OCI-LY7 (cell line): Measurements from ENCODE around the gene ZNF550. TPM values are rescaled to one million over a fixed set of nuclear protein-coding genes. Genes with fewer than 3 reads are reported as not detected.
"Not testable (repeated sequence)": the region's sequence is repeated elsewhere in the genome, so short reads cannot be mapped to it uniquely, and the experiment has no call there.

ENCODE experiments used
- BruUV-seq: library from RNA; stranded (reverse); fragments of 400-500 nt; replicated peaks from 2 replicates; lab custom pipeline; 2021; lab: Mats Ljungman, UMichigan
- CTCF ChIA-PET: fragments of 300-600 bp; sonication (Branson Sonifier 250); formaldehyde crosslinking; loops from one replicate; lab custom pipeline; 2022; ENCODE audit warnings: antibody characterized with exemption; ENCODE audit not compliant: unreplicated experiment; lab: Charles Lee
- POLR2A ChIA-PET: fragments of 300-600 bp; sonication (Branson Sonifier 250); formaldehyde crosslinking; loops from one replicate; lab custom pipeline; 2022; ENCODE audit warnings: antibody characterized with exemption; lab: Charles Lee
- DNase-seq: peaks from one replicate; pipeline ENCODE4 v3.0.0-alpha.2; 2015; ENCODE audit warnings: low spot score
- H2AFZ ChIP-seq: fragments of 200-600 bp; sonication (generic), shearing (Covaris generic); 2 replicates; pipeline ENCODE4 v1.6.1; 2014; ENCODE audit warnings: mild to moderate bottlenecking, antibody characterized with exemption, low read length, moderate library complexity
- H3K27ac ChIP-seq: fragments of 200-600 bp; sonication (generic); 2 replicates; pipeline ENCODE4 v1.5.1; 2014; ENCODE audit warnings: mixed run types, low read depth, mild to moderate bottlenecking, moderate library complexity, low read length, inconsistent platforms; ENCODE audit not compliant: poor library complexity, severe bottlenecking
- H3K36me3 ChIP-seq: fragments of 200-600 bp; sonication (generic); 2 replicates; pipeline ENCODE4 v1.6.1; 2014; ENCODE audit warnings: mild to moderate bottlenecking, antibody characterized with exemption, low read length, moderate library complexity, mixed read lengths; ENCODE audit not compliant: insufficient read depth
- H3K4me1 ChIP-seq: fragments of 200-600 bp; sonication (generic); 2 replicates; pipeline ENCODE4 v1.5.1; 2014; ENCODE audit warnings: mild to moderate bottlenecking, low read length; ENCODE audit not compliant: insufficient read depth, poor library complexity, severe bottlenecking
- H3K4me2 ChIP-seq: fragments of 200-600 bp; sonication (generic); 2 replicates; pipeline ENCODE4 v1.6.1; 2014; ENCODE audit warnings: mild to moderate bottlenecking, low read length
- H3K4me3 ChIP-seq: fragments of 200-600 bp; sonication (generic); 2 replicates; pipeline ENCODE4 v1.5.1; 2014; ENCODE audit warnings: mild to moderate bottlenecking, low read depth, low read length; ENCODE audit not compliant: poor library complexity, severe bottlenecking
- H3K79me2 ChIP-seq: fragments of 200-600 bp; sonication (generic); 2 replicates; pipeline ENCODE4 v1.6.1; 2016; ENCODE audit warnings: low read depth, mild to moderate bottlenecking, low read length, moderate library complexity, mixed read lengths; ENCODE audit not compliant: insufficient read depth
- H3K9me2 ChIP-seq: fragments of 200-600 bp; sonication (generic); 2 replicates; pipeline ENCODE4 v1.6.1; 2016; ENCODE audit warnings: mild to moderate bottlenecking, low read length, mixed read lengths; ENCODE audit not compliant: insufficient read depth
- H3K9me3 ChIP-seq: fragments of 200-600 bp; sonication (generic); 2 replicates; pipeline ENCODE4 v1.6.1; 2014; ENCODE audit warnings: mild to moderate bottlenecking, mixed run types, low read length, mixed read lengths
- H4K20me1 ChIP-seq: fragments of 200-600 bp; sonication (generic); 2 replicates; pipeline ENCODE4 v1.6.1; 2014; ENCODE audit warnings: mild to moderate bottlenecking, antibody characterized with exemption, low read length, moderate library complexity, mixed read lengths; ENCODE audit not compliant: insufficient read depth
- CTCF ChIP-seq: fragments of 200-600 bp; sonication (generic); conservative IDR thresholded peaks from 2 replicates; pipeline ENCODE4 v1.5.1; 2014; ENCODE audit warnings: mild to moderate bottlenecking, antibody characterized with exemption, low read length, moderate library complexity, mixed read lengths
- EZH2phosphoT487 ChIP-seq: fragments of 200-600 bp; sonication (generic); IDR thresholded peaks from 2 replicates; pipeline ENCODE4 v1.6.1; 2018; ENCODE audit warnings: low read depth, borderline replicate concordance, mild to moderate bottlenecking, mixed run types, antibody characterized with exemption, low read length, moderate library complexity, mixed read lengths
- intact Hi-C: fragments of 100-400 bp; cut with micrococcal nuclease; formaldehyde crosslinking; loops from one replicate; pipeline ENCODE4 v1.10.0; 2022; ENCODE audit not compliant: unreplicated experiment
- total RNA-seq, 2 experiments: library from RNA; depleted of rRNA in 1 of 2; stranded (reverse); fragments of >200 nt in 1 of 2; shearing (Covaris generic) in 1 of 2; gene quantifications; 2 replicates each; pipeline ENCODE4 v1.2.3, GENCODE V29; 2014 to 2022

The ZNF550 gene
- total RNA-seq, 2 experiments from 2014 or later = 6.3 to 6.8 TPM

- TF ChIP-seq EZH2phosphoT487 = no peak
- no peak for TF ChIP-seq CTCF
- ChIA-PET POLR2A (no interaction called here), CTCF (no interaction called here)
- BruUV-seq = no TSS peak
- Histone ChIP-seq H3K79me2 (no peaks in the 10 kb centered on the region), H3K4me2 (no peak overlapping the region), H3K9me2 (no peaks in the 10 kb centered on the region), H4K20me1 (no peaks in the 10 kb centered on the region), H3K4me1 (no peaks in the 10 kb centered on the region), H3K4me3 (no peak overlapping the region), H3K9me3 (0 out of 2 replicates have a peak, but pooled peaks cover 6% of the 10 kb centered on the region), H2AFZ (no peak overlapping the region), H3K27ac (no peak overlapping the region), H3K36me3 (peaks cover 65% of the 10 kb centered on the region)
- no peak for DNase-seq
- intact Hi-C loops = no loop called here
Observed at GRCh38 chr19:57506163-57506562, 53.5 kb downstream of the ZNF550 start.

DNA sequence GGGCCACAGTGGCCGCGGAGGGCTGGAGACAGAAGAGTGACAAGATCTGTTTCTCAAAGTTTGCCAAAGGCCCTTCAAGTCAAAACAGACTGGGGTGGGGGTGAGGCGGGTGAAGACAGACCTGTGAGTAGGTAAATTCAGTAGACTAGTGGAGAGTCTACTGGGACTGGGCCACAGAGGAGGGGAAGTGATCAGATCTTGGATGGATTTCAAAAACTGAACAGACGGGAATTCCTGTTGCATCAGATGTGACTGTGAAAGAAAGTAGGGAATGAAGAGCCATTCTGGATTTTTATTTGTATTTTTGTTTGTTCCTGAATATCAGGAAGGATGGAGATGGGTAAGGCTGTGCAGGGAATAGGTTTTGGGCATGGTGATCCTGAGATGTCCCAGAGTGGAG is 59.3 kb downstream of the ZNF550 start:
- H3K9me2 ChIP-seq, intact Hi-C loops, POLR2A ChIA-PET, BruUV-seq, DNase-seq, H4K20me1 ChIP-seq, H2AFZ ChIP-seq, H3K79me2 ChIP-seq, H3K27ac ChIP-seq, H3K4me1 ChIP-seq: not testable (repeated sequence)
- CTCF ChIA-PET = interaction anchor here (0.6 kb wide), 1 partner anchor 57 kb away, joined by 3 read pairs; no protein-coding TSS in a partner anchor
- Histone ChIP-seq H3K4me2 (peak overlapping the region; percentile 55), H3K36me3 (peaks cover 26% of the 10 kb centered on the region), H3K9me3 (peaks cover 18% of the 10 kb centered on the region; the same call in 1 of the 2 replicates), H3K4me3 (peak overlapping the region; percentile 87)

DNA sequence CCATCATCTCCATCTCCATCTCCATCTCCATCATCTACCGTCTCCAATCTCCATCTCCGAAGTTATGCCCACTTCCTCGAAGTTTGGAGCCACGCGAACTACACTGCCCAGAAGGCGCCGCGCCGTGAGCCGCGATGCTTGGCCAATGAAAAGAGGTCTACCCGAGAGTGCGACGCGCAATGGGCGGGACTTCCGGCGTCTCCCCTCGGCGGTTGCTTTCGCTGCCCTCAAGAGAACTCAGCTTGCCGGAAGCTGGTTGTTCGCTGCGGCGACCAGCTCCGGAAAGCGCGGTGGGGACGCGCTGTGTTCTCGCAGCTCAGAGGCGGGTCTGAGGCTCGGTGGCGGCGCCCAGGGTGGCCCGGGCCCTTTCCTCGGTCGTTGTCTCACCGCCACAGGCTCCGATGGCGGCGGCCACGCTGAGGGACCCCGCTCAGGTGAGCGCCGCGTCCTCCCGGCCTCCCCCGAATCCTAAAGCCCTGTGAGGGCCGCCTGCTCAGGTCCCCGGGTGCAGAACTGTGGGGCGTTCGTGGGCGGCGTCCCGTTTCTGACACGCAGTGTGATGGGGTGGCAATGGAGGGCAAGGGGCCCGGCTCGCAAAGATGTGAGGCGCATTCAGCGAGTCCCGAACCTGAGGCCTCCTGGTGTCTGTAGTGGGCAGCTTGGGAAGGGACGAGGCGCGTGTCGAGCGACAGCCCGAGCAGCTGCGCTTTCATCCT is 59.8 kb downstream of the ZNF550 start, which contains the start of gene ZNF773:
TSS of gene ZNF773 (plus strand) at position 259 of the 716 bp plus-strand sequence. CDS start at position 402, 143 bp downstream.
- Histone ChIP-seq H3K27ac (peak within 1 kb of the TSS; percentile 33), H3K4me2 (peak within 1 kb of the TSS; percentile 62), H3K4me3 (peak within 1 kb of the TSS; percentile 87), H3K9me3 (peaks cover 18% of the 10 kb centered on the region; the same call in 1 of the 2 replicates), H2AFZ (peak within 1 kb of the TSS; percentile 90; the same call in 1 of the 2 replicates), H3K36me3 (peaks cover 22% of the 10 kb centered on the region)
- H3K4me1 ChIP-seq, H3K9me2 ChIP-seq, BruUV-seq, POLR2A ChIA-PET, intact Hi-C loops, H3K79me2 ChIP-seq, H4K20me1 ChIP-seq: not testable (repeated sequence)
- peak; percentile 98 for DNase-seq
- CTCF ChIA-PET = interaction anchor here (0.6 kb wide), 1 partner anchor 56 kb away, joined by 3 read pairs; no protein-coding TSS in a partner anchor

DNA sequence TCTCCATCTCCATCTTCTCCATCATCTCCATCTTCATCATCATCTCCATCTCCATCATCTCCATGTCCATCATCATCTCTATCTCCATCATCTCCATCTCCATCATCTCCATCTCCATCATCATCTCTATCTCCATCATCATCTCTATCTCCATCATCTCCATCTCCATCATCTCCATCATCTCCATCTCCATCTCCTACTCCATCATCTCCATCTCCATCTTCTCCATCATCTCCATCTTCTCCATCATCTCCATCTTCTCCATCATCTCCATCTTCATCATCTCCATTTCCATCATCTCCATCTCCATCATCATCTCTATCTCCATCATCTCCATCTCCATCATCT is 60.4 kb downstream of the ZNF550 start:
- peak overlapping the region; percentile 87 for H3K4me3 ChIP-seq
- H3K4me1 ChIP-seq, H3K27ac ChIP-seq, BruUV-seq, H3K79me2 ChIP-seq, H4K20me1 ChIP-seq, intact Hi-C loops, POLR2A ChIA-PET, CTCF ChIA-PET, DNase-seq, H3K9me2 ChIP-seq: not testable (repeated sequence)
- peak overlapping the region; percentile 90; the same call in 1 of the 2 replicates for H2AFZ ChIP-seq
- peaks cover 20% of the 10 kb centered on the region for H3K36me3 ChIP-seq
- H3K4me2 ChIP-seq = peak overlapping the region; percentile 30
- H3K9me3 ChIP-seq = peaks cover 18% of the 10 kb centered on the region; the same call in 1 of the 2 replicates

DNA sequence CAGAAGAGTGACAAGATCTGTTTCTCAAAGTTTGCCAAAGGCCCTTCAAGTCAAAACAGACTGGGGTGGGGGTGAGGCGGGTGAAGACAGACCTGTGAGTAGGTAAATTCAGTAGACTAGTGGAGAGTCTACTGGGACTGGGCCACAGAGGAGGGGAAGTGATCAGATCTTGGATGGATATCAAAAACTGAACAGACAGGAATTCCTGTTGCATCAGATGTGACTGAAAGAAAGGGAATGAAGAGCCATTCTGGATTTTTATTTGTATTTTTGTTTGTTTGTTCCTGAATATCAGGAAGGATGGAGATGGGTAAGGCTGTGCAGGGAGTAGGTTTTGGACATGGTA is 71.4 kb downstream of the ZNF550 start:
- CTCF ChIA-PET, H3K79me2 ChIP-seq, BruUV-seq, DNase-seq, POLR2A ChIA-PET, intact Hi-C loops, H3K4me1 ChIP-seq, H4K20me1 ChIP-seq, H3K9me2 ChIP-seq, H2AFZ ChIP-seq, H3K27ac ChIP-seq: not testable (repeated sequence)
- Histone ChIP-seq H3K4me3 (peak overlapping the region; percentile 97), H3K4me2 (peak overlapping the region; percentile 21), H3K9me3 (peaks cover 11% of the 10 kb centered on the region; the same call in 1 of the 2 replicates), H3K36me3 (peaks cover 12% of the 10 kb centered on the region)
